ENCODE results near the gene TAGLN2. TPM values are rescaled to one million over a fixed set of nuclear protein-coding genes. Genes with fewer than 3 reads are reported as not detected.
A peak's percentile ranks its signal among the peaks of the same experiment; 100 is the strongest.

The TAGLN2 gene
- total and polyA plus RNA-seq, 5 donors from 2014 or later, result 503 to 1,055 (median 860) TPM

DNA sequence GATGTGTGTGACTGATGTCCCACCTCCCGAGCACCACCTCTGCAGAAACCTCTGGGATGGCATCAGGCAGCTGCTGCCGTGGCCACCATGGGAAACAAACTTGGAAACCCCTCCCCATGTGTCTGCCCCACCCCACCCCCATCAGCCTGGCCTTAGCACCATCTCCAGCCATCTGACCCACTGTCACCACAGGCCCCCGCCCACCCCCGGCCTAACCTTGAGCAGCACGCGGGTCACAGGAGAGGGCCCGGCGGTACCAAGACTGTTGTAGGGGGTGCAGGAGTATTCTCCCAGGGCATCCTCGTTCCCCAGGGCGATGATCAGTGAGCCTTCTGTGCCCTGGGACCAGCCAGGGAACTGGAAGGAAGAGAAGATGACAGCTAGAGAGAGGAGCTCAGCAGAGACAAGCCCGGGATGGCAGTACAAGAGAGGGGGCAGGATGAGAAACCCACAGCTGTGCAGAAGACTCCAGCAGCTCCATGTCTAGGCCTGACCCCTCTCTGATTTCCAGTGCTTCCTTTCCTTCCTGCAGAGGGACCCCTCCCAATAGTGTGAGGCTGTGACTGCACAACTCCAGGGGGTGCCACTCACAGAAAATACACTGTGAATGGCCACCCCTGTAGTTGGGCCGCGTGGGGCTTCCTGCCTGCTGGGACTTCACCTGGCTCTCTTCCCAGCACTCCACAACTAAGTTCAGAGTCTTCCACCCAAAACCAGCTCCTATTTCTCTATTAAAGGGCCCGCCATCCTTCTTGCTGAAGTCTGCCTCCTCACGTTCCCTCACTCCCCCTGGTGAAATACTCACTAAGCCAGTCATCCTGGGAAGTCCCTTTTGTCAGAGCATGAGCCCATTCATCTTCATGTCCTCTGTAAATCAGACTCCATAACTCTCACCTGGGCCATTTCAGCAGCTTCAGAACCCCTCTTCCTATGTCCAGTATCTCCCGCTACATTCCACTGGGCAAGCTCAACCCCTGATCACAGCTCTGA lies 7.3 kb upstream of the TAGLN2 start:
- no peaks in the 10 kb centered on the region for H3K9me3 ChIP-seq (ENCODE audit: control insufficient read depth in 2 of 2, low read length in 2 of 2)
- Mint-ChIP-seq H3K4me1 (peaks cover 0 to 12% (median 7%) of the 10 kb centered on the region in 4 donors), H3K36me3 (peaks cover 3% of the 10 kb centered on the region), H3K9me3 (peaks cover 0 to 2% (median 0%) of the 10 kb centered on the region in 7 donors), H3K4me3 (peak overlapping the region in 1 of 4 donors; percentile 56), H3K27ac (peak overlapping the region in 1 of 3 donors; percentile 86), H3K27me3 (no peaks in the 10 kb centered on the region)
- DNase-seq (no peak), ATAC-seq (ENCODE audit: low read depth in 2 of 2) (no peak)
- H3K27me3 ChIP-seq (ENCODE audit: control insufficient read depth, insufficient read depth, low read length), result no peaks in the 10 kb centered on the region
- no peak overlapping the region for H3K4me3 ChIP-seq (ENCODE audit: low read depth, low read length)
- no peak overlapping the region for H3K27ac ChIP-seq (ENCODE audit: insufficient read depth, low read length, poor library complexity, severe bottlenecking)
- no peaks in the 10 kb centered on the region for H3K36me3 ChIP-seq (ENCODE audit: control insufficient read depth, insufficient read depth, low read length)
- H3K4me1 ChIP-seq (ENCODE audit: control insufficient read depth, insufficient read depth, low read length, poor library complexity, severe bottlenecking), result peaks cover 15% of the 10 kb centered on the region

DNA sequence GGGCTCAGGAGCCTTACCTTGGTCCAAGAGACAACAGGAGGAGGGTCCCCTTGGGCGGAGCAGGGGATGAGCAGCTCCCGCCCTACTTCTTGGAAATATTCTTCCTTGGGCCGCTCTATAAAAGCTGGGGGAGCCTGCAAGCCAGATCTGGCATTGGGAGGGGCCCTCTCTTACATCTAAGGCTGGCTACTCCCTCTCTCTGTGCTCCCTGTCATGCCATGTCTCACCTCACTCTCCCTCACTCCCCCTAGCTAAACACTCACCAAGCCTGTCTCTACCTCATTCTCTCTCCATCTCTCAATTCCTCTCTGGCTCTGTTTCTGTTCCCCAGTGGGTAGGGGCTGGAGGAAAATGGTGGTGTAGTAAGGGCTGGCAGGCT lies 6.5 kb upstream of the TAGLN2 start:
- Histone ChIP-seq H3K4me1 (ENCODE audit: control insufficient read depth, insufficient read depth, low read length, poor library complexity, severe bottlenecking) (peaks cover 9% of the 10 kb centered on the region), H3K27ac (ENCODE audit: insufficient read depth, low read length, poor library complexity, severe bottlenecking) (no peak overlapping the region), H3K27me3 (ENCODE audit: control insufficient read depth, insufficient read depth, low read length) (no peaks in the 10 kb centered on the region), H3K9me3 (ENCODE audit: control insufficient read depth in 2 of 2, low read length in 2 of 2) (no peaks in the 10 kb centered on the region), H3K36me3 (ENCODE audit: control insufficient read depth, insufficient read depth, low read length) (no peaks in the 10 kb centered on the region), H3K4me3 (ENCODE audit: low read depth, low read length) (no peak overlapping the region)
- DNase-seq (no peak), ATAC-seq (ENCODE audit: low read depth in 2 of 2) (no peak)
- no peak overlapping the region for H3K4me3 Mint-ChIP-seq
- H3K4me1 Mint-ChIP-seq, result peaks cover 0 to 7% (median 4%) of the 10 kb centered on the region in 4 donors
- H3K36me3 Mint-ChIP-seq, result peaks cover 3% of the 10 kb centered on the region
- H3K9me3 Mint-ChIP-seq, result peaks cover 0 to 2% (median 0%) of the 10 kb centered on the region in 7 donors
- no peak overlapping the region for H3K27ac Mint-ChIP-seq
- H3K27me3 Mint-ChIP-seq, result no peaks in the 10 kb centered on the region

DNA sequence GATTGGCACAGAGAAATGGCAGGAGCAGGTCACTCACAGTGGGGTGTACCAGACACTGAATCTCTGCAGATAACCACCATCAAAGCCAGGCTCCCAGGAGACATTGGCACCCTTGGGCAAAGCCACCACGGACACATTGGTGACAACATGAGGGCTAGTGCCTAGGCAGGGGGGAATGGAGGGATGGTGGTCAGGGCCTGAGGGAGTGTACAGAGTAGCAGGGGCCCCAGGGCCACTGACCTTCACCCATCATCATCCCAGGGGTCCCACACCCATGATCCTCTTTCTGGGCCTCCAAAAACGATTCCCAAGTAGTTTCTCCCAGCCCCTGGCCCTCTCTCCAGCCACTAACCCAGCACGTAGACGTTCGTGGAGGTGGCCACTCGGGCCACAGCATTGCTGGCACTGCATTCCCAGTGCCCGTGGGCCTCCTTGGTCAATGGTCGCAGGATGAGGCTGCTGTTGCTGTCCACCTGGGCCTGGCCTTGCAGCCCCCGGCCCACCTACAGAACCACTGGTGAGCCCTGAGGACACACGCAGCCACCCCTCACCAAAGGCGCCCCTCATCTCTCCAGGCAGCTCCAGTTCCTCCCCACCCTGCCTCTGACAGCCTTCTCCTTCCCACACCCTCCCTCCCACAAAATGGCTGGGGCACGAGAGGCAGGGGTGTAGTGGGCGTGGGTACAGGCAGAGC lies 5.9 kb upstream of the TAGLN2 start:
- Histone ChIP-seq H3K36me3 (ENCODE audit: control insufficient read depth, insufficient read depth, low read length) (no peaks in the 10 kb centered on the region), H3K27me3 (ENCODE audit: control insufficient read depth, insufficient read depth, low read length) (no peaks in the 10 kb centered on the region), H3K27ac (ENCODE audit: insufficient read depth, low read length, poor library complexity, severe bottlenecking) (no peak overlapping the region), H3K9me3 (ENCODE audit: control insufficient read depth in 2 of 2, low read length in 2 of 2) (no peaks in the 10 kb centered on the region), H3K4me3 (ENCODE audit: low read depth, low read length) (no peak overlapping the region), H3K4me1 (ENCODE audit: control insufficient read depth, insufficient read depth, low read length, poor library complexity, severe bottlenecking) (peaks cover 5% of the 10 kb centered on the region)
- DNase-seq (no peak), ATAC-seq (ENCODE audit: low read depth in 2 of 2) (no peak)
- Mint-ChIP-seq H3K36me3 (peaks cover 3% of the 10 kb centered on the region), H3K4me3 (no peak overlapping the region), H3K27ac (no peak overlapping the region), H3K4me1 (peaks cover 0 to 9% (median 5%) of the 10 kb centered on the region in 4 donors), H3K9me3 (peaks cover 0 to 2% (median 0%) of the 10 kb centered on the region in 7 donors), H3K27me3 (no peaks in the 10 kb centered on the region)

DNA sequence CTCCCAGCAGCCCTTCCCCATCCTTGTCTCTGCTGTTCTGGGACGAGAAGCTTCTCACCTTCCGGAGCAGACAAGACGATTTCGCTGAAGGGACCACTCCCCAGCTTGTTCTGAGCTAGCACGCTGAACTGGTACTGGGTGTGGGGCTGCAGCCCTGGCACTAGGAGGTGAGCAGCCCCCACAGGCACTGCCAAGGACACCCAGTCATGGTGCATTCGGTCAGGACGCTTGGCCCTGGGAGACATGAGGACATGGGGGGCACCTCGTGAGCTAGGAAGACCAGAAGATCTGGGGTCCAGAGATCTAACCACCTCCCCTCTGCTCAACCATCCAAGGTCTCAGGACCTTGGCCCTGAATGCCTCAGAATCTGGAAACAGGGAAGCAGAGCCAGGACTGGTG lies 5.3 kb upstream of the TAGLN2 start:
- H3K27ac Mint-ChIP-seq, result no peak overlapping the region

DNA sequence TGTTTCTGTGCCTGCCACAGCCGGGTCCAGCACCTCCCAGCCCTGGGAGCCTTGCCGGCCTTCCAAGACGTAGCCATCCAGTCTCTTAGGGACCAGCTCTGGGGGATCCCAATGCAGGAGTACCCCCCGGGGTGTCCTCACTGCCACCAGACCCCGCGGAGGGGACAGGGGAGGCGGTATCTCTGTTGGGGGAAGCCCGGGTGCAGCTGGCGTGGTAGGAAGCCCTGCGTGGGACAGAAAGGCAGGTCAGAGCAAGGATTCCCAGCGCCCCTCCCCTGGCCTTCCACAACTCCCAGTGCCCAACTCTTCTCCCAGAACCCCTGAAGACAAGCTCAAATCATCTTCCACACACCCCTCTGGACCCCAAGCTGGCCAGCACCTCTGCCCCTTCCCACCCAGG lies 4.9 kb upstream of the TAGLN2 start:
- Histone ChIP-seq H3K4me1 (ENCODE audit: control insufficient read depth, insufficient read depth, low read length, poor library complexity, severe bottlenecking) (peaks cover 10% of the 10 kb centered on the region), H3K27me3 (ENCODE audit: control insufficient read depth, insufficient read depth, low read length) (no peaks in the 10 kb centered on the region), H3K36me3 (ENCODE audit: control insufficient read depth, insufficient read depth, low read length) (no peaks in the 10 kb centered on the region), H3K27ac (ENCODE audit: insufficient read depth, low read length, poor library complexity, severe bottlenecking) (no peak overlapping the region), H3K9me3 (ENCODE audit: control insufficient read depth in 2 of 2, low read length in 2 of 2) (no peaks in the 10 kb centered on the region), H3K4me3 (ENCODE audit: low read depth, low read length) (no peak overlapping the region)
- Mint-ChIP-seq H3K9me3 (peaks cover 0 to 3% (median 0%) of the 10 kb centered on the region in 7 donors), H3K4me1 (peaks cover 0 to 16% (median 10%) of the 10 kb centered on the region in 4 donors), H3K36me3 (peaks cover 3% of the 10 kb centered on the region), H3K4me3 (no peak overlapping the region), H3K27me3 (peaks cover 3% of the 10 kb centered on the region), H3K27ac (no peak overlapping the region)
- no peak for ATAC-seq (ENCODE audit: low read depth in 2 of 2)
- no peak for DNase-seq

More for the DNA sequence above, 5.3 kb upstream of the TAGLN2 start:
- H3K36me3 ChIP-seq (ENCODE audit: control insufficient read depth, insufficient read depth, low read length), result no peaks in the 10 kb centered on the region
- H3K4me1 ChIP-seq (ENCODE audit: control insufficient read depth, insufficient read depth, low read length, poor library complexity, severe bottlenecking), result peaks cover 8% of the 10 kb centered on the region
- H3K9me3 Mint-ChIP-seq, result peaks cover 0 to 2% (median 0%) of the 10 kb centered on the region in 7 donors
- DNase-seq (no peak), ATAC-seq (ENCODE audit: low read depth in 2 of 2) (no peak)
- H3K4me3 ChIP-seq (ENCODE audit: low read depth, low read length), result no peak overlapping the region
- no peaks in the 10 kb centered on the region for H3K9me3 ChIP-seq (ENCODE audit: control insufficient read depth in 2 of 2, low read length in 2 of 2)
- H3K36me3 Mint-ChIP-seq, result peaks cover 3% of the 10 kb centered on the region
- no peak overlapping the region for H3K27ac ChIP-seq (ENCODE audit: insufficient read depth, low read length, poor library complexity, severe bottlenecking)
- H3K27me3 ChIP-seq (ENCODE audit: control insufficient read depth, insufficient read depth, low read length), result no peaks in the 10 kb centered on the region
- H3K4me1 Mint-ChIP-seq, result peaks cover 0 to 13% (median 8%) of the 10 kb centered on the region in 4 donors
- no peaks in the 10 kb centered on the region for H3K27me3 Mint-ChIP-seq
- H3K4me3 Mint-ChIP-seq, result no peak overlapping the region

DNA sequence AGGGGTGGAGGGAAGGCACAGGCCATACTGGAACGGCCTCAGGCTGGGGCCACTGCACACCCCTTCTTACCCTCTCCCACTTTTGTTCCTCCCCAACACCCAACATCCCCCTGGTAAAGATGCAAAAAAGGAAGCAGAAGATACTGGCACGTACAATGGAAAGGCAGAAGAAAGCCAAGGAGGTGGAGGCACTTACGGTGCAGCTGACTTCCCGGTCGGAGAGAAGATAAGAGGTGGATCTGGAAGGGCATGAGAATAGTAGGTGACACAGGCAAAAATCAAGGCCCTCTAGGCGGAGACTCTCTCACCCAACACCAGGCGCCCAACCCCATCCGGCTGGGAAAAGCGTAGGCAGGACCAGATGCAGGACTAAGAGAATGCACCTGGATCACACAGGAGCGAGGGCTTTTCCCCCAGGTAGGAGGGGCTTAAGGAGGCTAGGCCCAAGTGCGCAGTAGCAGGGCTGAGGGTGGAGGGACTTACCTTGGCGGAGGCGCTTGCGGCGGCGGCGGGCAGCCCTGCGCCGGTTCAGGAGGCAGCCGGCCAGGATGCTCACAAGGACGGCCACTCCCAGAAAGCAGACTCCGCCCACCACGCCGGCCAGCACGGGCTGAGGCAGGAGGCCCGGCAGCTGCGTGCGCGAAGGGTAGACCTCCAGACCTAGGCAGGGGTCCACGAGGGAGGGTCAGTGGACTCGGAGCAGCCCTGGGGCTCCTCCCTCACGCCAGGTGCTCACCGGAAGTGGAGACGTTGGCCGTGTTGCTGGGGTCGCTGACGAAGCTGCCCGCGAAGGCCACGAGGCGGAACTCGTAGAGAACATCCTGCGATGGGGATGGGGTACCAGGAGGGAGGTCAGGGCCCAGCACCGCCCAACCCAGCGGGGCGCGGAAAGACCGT lies 4.1 kb upstream of the TAGLN2 start:
- Histone ChIP-seq H3K4me1 (ENCODE audit: control insufficient read depth, insufficient read depth, low read length, poor library complexity, severe bottlenecking) (peaks cover 10% of the 10 kb centered on the region), H3K4me3 (ENCODE audit: low read depth, low read length) (no peak overlapping the region), H3K36me3 (ENCODE audit: control insufficient read depth, insufficient read depth, low read length) (no peaks in the 10 kb centered on the region), H3K27me3 (ENCODE audit: control insufficient read depth, insufficient read depth, low read length) (no peaks in the 10 kb centered on the region), H3K27ac (ENCODE audit: insufficient read depth, low read length, poor library complexity, severe bottlenecking) (no peak overlapping the region), H3K9me3 (ENCODE audit: control insufficient read depth in 2 of 2, low read length in 2 of 2) (no peaks in the 10 kb centered on the region)
- H3K4me3 Mint-ChIP-seq, result no peak overlapping the region
- H3K27ac Mint-ChIP-seq, result no peak overlapping the region
- H3K9me3 Mint-ChIP-seq, result peaks cover 0 to 4% (median 0%) of the 10 kb centered on the region in 7 donors
- ATAC-seq (ENCODE audit: low read depth in 2 of 2) (no peak), DNase-seq (no peak)
- peaks cover 0 to 16% (median 11%) of the 10 kb centered on the region in 4 donors for H3K4me1 Mint-ChIP-seq
- peaks cover 5% of the 10 kb centered on the region for H3K27me3 Mint-ChIP-seq
- peaks cover 3% of the 10 kb centered on the region for H3K36me3 Mint-ChIP-seq

DNA sequence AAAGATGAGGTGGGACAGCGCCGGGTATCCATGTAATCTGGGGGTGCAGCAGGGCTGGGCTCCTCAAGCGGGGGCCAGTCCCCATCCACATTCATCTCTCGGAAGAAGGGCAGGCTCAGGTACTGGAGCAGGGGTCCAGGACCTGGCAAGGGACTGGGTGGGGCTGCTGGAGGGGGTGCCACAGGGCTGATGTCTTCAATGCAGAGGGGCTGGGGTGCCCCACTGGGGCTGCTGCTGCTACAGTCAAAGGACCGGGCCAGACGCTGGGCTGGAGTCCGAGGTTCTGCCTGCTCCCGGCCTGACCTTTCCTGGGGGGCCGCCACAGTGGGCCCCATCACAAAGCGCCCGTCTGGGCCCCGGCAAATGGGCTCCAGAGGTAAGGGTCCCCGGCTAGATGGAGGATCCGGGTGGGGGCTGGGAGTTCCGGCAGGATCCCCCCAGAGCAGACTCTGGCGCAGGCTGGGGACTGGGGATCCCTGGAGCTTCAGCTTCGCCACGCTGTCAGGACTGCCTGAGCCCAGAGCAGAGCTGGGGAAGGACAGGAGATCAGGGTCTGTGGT lies 3.3 kb upstream of the TAGLN2 start:
- H3K36me3 Mint-ChIP-seq, result peaks cover 6% of the 10 kb centered on the region
- peaks cover 0 to 23% (median 14%) of the 10 kb centered on the region in 4 donors for H3K4me1 Mint-ChIP-seq
- no peak overlapping the region for H3K27ac ChIP-seq (ENCODE audit: insufficient read depth, low read length, poor library complexity, severe bottlenecking)
- ATAC-seq (ENCODE audit: low read depth in 2 of 2) (no peak), DNase-seq (no peak)
- no peak overlapping the region for H3K27ac Mint-ChIP-seq
- no peaks in the 10 kb centered on the region for H3K9me3 ChIP-seq (ENCODE audit: control insufficient read depth in 2 of 2, low read length in 2 of 2)
- no peaks in the 10 kb centered on the region for H3K36me3 ChIP-seq (ENCODE audit: control insufficient read depth, insufficient read depth, low read length)
- peaks cover 11% of the 10 kb centered on the region for H3K4me1 ChIP-seq (ENCODE audit: control insufficient read depth, insufficient read depth, low read length, poor library complexity, severe bottlenecking)
- peaks cover 10% of the 10 kb centered on the region for H3K27me3 Mint-ChIP-seq
- no peaks in the 10 kb centered on the region for H3K27me3 ChIP-seq (ENCODE audit: control insufficient read depth, insufficient read depth, low read length)
- no peak overlapping the region for H3K4me3 Mint-ChIP-seq
- H3K4me3 ChIP-seq (ENCODE audit: low read depth, low read length), result no peak overlapping the region
- H3K9me3 Mint-ChIP-seq, result peaks cover 0 to 5% (median 0%) of the 10 kb centered on the region in 7 donors
